ENCODE data around the gene MAGEL2.

The MAGEL2 gene

DNA sequence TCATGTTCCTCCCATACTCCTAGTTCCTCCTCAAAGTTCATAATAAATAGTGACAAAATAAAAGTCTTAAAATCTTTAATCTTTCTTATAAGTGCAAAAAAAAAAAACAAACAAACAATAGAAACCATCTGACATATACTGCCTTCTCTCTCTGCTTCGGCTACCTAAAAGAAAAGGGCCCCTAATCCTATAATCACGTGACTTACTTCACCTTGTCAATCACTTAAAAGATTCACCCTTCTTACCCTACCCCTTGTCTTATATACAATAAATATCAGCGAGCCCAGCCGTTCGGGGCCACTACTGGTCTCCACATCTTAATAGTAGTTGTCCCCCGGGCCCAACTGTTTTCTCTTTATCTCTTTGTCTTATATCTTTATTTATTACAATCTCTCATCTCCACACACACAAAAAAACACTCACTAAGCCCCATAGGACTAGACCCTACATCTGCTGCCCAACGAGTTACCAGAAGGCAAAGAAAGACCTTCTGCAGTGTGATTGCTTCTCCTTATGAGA, 53.4 kb downstream of the MAGEL2 start:
- no peak for FAIRE-seq
- TF ChIP-seq, protein P1, sequence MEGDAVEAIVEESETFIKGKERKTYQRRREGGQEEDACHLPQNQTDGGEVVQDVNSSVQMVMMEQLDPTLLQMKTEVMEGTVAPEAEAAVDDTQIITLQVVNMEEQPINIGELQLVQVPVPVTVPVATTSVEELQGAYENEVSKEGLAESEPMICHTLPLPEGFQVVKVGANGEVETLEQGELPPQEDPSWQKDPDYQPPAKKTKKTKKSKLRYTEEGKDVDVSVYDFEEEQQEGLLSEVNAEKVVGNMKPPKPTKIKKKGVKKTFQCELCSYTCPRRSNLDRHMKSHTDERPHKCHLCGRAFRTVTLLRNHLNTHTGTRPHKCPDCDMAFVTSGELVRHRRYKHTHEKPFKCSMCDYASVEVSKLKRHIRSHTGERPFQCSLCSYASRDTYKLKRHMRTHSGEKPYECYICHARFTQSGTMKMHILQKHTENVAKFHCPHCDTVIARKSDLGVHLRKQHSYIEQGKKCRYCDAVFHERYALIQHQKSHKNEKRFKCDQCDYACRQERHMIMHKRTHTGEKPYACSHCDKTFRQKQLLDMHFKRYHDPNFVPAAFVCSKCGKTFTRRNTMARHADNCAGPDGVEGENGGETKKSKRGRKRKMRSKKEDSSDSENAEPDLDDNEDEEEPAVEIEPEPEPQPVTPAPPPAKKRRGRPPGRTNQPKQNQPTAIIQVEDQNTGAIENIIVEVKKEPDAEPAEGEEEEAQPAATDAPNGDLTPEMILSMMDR (IDR thresholded peaks at IDR 0.05; ENCODE audit: insufficient read depth, missing control alignments) = no peak

More for the DNA sequence above, 53.4 kb downstream of the MAGEL2 start:
- no peak for DNase-seq (ENCODE audit: insufficient read length, low spot score)
